AG04450 (cell line): ENCODE measurements around the gene GBX1. TPM values are rescaled to one million over a fixed set of nuclear protein-coding genes. Genes with fewer than 3 reads are reported as not detected.

Source experiments
- CTCF ChIA-PET: fragments of 300-600, 350-600 bp; formaldehyde crosslinking; extraction: SDS; loops from one replicate; lab custom pipeline; 2022; ENCODE audit warnings: antibody characterized with exemption, inconsistent platforms; lab: Charles Lee
- POLR2A ChIA-PET: fragments of 350-600 bp; formaldehyde crosslinking; extraction: SDS; loops from one replicate; lab custom pipeline; 2021; ENCODE audit warnings: antibody characterized with exemption, inconsistent platforms; lab: Yijun Ruan, JAX
- DNase-seq: peaks from one replicate; pipeline ENCODE4 v3.0.0-alpha.2; 2011; ENCODE audit warnings: low read depth, low spot score
- H3K27ac ChIP-seq: one replicate; pipeline ENCODE4 v1.5.1; 2012; ENCODE audit warnings: low read depth, low read length, control low read depth
- H3K27me3 ChIP-seq: one replicate; pipeline ENCODE4 v1.6.0; 2012; ENCODE audit warnings: low read length; ENCODE audit not compliant: control insufficient read depth, insufficient read depth
- H3K4me3 ChIP-seq: 2 replicates; pipeline ENCODE4 v1.5.1; 2011; ENCODE audit warnings: mild to moderate bottlenecking, low read depth, low read length, control low read depth
- H3K9me3 ChIP-seq: 2 replicates; pipeline ENCODE4 v1.5.1; 2012; ENCODE audit warnings: low read length; ENCODE audit not compliant: control insufficient read depth, insufficient read depth
- CTCF ChIP-seq: IDR thresholded peaks from 2 replicates; pipeline ENCODE4 v1.5.1; 2011; ENCODE audit warnings: low read depth, low read length, control low read depth, inconsistent platforms
- polyA plus RNA-seq: library from polyadenylated mRNA; depleted of rRNA; stranded (reverse); fragments of >200 nt; gene quantifications from 2 replicates; pipeline ENCODE4 v1.2.3, GENCODE V29; 2011

The GBX1 gene
- polyA plus RNA-seq, 1 experiment, result not detected

- peaks cover 41% of the 10 kb centered on the region for H3K27me3 ChIP-seq
- ChIA-PET POLR2A (interaction anchor here (1.1 kb wide), 1 partner anchor 9 kb away, joined by 3 read pairs; no protein-coding TSS in a partner anchor), CTCF (interaction anchor here (1.1 to 1.5 kb wide), 2 partner anchors 15 to 23 kb away, joined by 3 to 7 read pairs; no protein-coding TSS in a partner anchor)
- no peak overlapping the region for H3K4me3 ChIP-seq
- H3K27ac ChIP-seq, result no peak overlapping the region
- no peaks in the 10 kb centered on the region for H3K9me3 ChIP-seq
- DNase-seq, result no peak
- TF ChIP-seq CTCF, result no peak
Observed at GRCh38 chr7:151148319-151149259, 18.9 kb downstream of the GBX1 start.

- ChIA-PET CTCF (interaction anchor here (0.6 to 1.9 kb wide), 5 partner anchors 21 to 73 kb away, joined by 3 to 7 read pairs (median 6); no protein-coding TSS in a partner anchor), POLR2A (no interaction called here)
- H3K4me3 ChIP-seq, result no peak overlapping the region
- no peak for TF ChIP-seq CTCF
- peaks cover 29% of the 10 kb centered on the region for H3K27me3 ChIP-seq
- no peak for DNase-seq
- no peak overlapping the region for H3K27ac ChIP-seq
- no peaks in the 10 kb centered on the region for H3K9me3 ChIP-seq
Observed at GRCh38 chr7:151146761-151147160, 20.7 kb downstream of the GBX1 start.

- POLR2A ChIA-PET, result interaction anchor here (0.7 kb wide), 1 partner anchor 105 kb away, joined by 7 read pairs; no protein-coding TSS in a partner anchor
- CTCF ChIA-PET, result interaction anchor here (1.0 to 1.5 kb wide), 2 partner anchors 20 to 24 kb away, joined by 3 read pairs; no protein-coding TSS in a partner anchor
- no peak for TF ChIP-seq CTCF
Observed at GRCh38 chr7:151144387-151144786, 23.1 kb downstream of the GBX1 start.

GRCh38 chr7:151143261-151144015 is 24.1 kb downstream of the GBX1 start:
- ChIA-PET CTCF (interaction anchor here (1.5 kb wide), 1 partner anchor 19 kb away, joined by 3 read pairs; no protein-coding TSS in a partner anchor), POLR2A (interaction anchor here (0.9 kb wide), 1 partner anchor 14 kb away, joined by 3 read pairs; no protein-coding TSS in a partner anchor)
- Histone ChIP-seq H3K27ac (no peak overlapping the region), H3K9me3 (no peaks in the 10 kb centered on the region), H3K27me3 (peaks cover 5% of the 10 kb centered on the region), H3K4me3 (no peak overlapping the region)
- DNase-seq, result no peak
- TF ChIP-seq CTCF, result no peak

More at GRCh38 chr7:151144387-151144786, 23.1 kb downstream of the GBX1 start:
- Histone ChIP-seq H3K27me3 (peaks cover 11% of the 10 kb centered on the region), H3K4me3 (no peak overlapping the region), H3K27ac (no peak overlapping the region), H3K9me3 (no peaks in the 10 kb centered on the region)
- no peak for DNase-seq
